Lower leg skin (tissue), 4 donors: ENCODE results near the gene PAN3. TPM values are rescaled to one million over a fixed set of nuclear protein-coding genes. Genes with fewer than 3 reads are reported as not detected.

Experiments used
- DNase-seq, 2 donors: peaks; one replicate each; pipeline ENCODE4 v3.0.0-alpha.2; 2019; ENCODE audit warnings: low spot score in 2 of 2
- H3K4me3 ChIP-seq: fragments of 200-600 bp; sonication (generic); 2 replicates; pipeline ENCODE4 v1.5.1; 2017; ENCODE audit warnings: mild to moderate bottlenecking, low read depth; ENCODE audit not compliant: poor library complexity, severe bottlenecking
- CTCF ChIP-seq, 3 donors: fragments of 450-650 bp; IDR thresholded peaks; one replicate each; pipeline ENCODE4 v1.5.1; 2016; ENCODE audit warnings: antibody characterized with exemption in 3 of 3, mild to moderate bottlenecking in 3 of 3, moderate library complexity in 2 of 3
- POLR2A ChIP-seq, 2 donors: fragments of 450-650 bp; IDR thresholded peaks; one replicate each; pipeline ENCODE4 v1.6.1; 2016 to 2017; ENCODE audit warnings: antibody characterized with exemption in 2 of 2, mild to moderate bottlenecking in 1 of 2, moderate library complexity in 1 of 2
- WGBS, 2 donors: methylation state at CpG; one replicate each; pipeline ENCODE4 v1.1.5; 2018; 5-methylcytosine and 5-hydroxymethylcytosine counted together
- intact Hi-C: fragments of 100-400 bp; cut with DNase I; formaldehyde crosslinking; loops from one replicate; pipeline ENCODE4 v1.15.0; 2023; ENCODE audit warnings: low total_unique reads
- total RNA-seq, 4 donors: library from RNA; depleted of rRNA; stranded (reverse); fragments of >200 nt; gene quantifications; one replicate each; pipeline ENCODE4 v1.1.0, GENCODE V29; 2016

Gene PAN3
- total RNA-seq, 4 donors from 2014 or later, result 32.2 to 57.7 (median 46.9) TPM

- 82 to 90% methylated on average over 2 of the region's 2 CpGs for WGBS, 2 donors
- no peak for DNase-seq
- intact Hi-C loops, result no loop called here
- H3K4me3 ChIP-seq, result no peak overlapping the region
- TF ChIP-seq POLR2A (IDR thresholded peaks at IDR 0.05) (no peak), CTCF (IDR thresholded peaks at IDR 0.05) (no peak)
These were observed 203.9 kb downstream of the PAN3 start for GRCh38 chr13:28342251-28342650.

GRCh38 chr13:28344163-28344562, 205.8 kb downstream of the PAN3 start:
- WGBS, 2 donors, result 86% methylated on average over 3 of the region's 3 CpGs
- no peak overlapping the region for H3K4me3 ChIP-seq
- intact Hi-C loops, result no loop called here
- DNase-seq, result no peak
- no peak for TF ChIP-seq POLR2A (IDR thresholded peaks at IDR 0.05)
- TF ChIP-seq CTCF (IDR thresholded peaks at IDR 0.05), result no peak

Other genes with a start within 250 kb of the PAN3 start
- gene PDX1, start 218.5 kb upstream of the PAN3 start, total RNA-seq, result not detected
- gene CDX2, start 169.2 kb upstream of the PAN3 start, total RNA-seq, result not detected
- not detected for gene URAD, start 149.9 kb upstream of the PAN3 start, total RNA-seq
- 1 to 10 TPM in 2 of 4 donors, under 1 TPM in 2; 0.72 to 1.3 (median 0.89) TPM for gene FLT3, start 38.0 kb upstream of the PAN3 start, total RNA-seq